Measurements from ENCODE around the gene UMODL1. TPM values are rescaled to one million over a fixed set of nuclear protein-coding genes. Genes with fewer than 3 reads are reported as not detected.

UMODL1 gene
- total and polyA plus RNA-seq, 10 of the 15 experiments (the other 5 are each of a cell fraction or from before 2014, with no cell fraction given) = 0.01 to 0.11 (median 0.03) TPM; not detected in 5

DNA sequence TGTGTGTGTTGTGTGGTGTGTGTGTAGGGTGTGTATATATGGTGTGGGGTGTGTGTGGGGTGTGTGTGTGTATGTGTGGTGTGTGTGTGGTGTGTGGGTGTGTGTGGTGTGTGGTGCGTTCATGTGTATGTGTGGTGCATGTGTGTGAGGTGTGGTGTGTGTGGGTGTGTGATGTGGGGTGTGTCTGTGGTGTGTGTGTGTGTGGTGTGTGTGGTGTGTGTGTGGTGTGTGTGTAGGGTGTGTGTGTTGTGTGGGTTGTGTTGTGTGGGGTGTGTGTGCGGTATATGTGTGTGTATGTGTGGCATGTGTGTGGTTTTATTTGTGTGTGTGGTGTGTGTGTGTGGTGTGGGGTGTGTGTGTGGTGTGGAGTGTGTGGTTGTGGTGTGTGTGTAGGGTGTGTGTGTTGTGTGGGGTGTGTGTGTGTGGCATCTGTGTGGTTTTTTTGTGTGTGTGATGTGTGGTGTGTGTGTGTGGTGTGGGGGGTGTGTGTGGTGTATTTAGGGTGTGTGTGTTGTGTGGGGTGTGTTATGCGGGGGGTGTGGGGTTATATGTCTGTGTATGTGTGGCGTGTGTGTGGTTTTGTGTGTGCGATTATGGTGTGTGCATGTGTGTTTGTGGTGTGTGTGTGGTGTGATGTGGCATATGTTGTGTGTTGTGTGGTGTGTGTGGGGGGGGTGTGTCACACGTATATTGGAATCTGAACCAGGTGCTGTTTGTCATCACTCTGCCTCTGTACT lies 43.9 kb upstream of the UMODL1 start:
- H3K36me3 ChIP-seq (ENCODE audit: control insufficient read depth in 2 of 2, insufficient read depth in 2 of 2, low read length in 1 of 2) = no peaks in the 10 kb centered on the region
- no peak overlapping the region for H3K9ac ChIP-seq (ENCODE audit: control insufficient read depth, insufficient read depth, low read length)
- no peak overlapping the region for H3K4me3 ChIP-seq
- SMC1A ChIA-PET (ENCODE audit: uncharacterized antibody, unreplicated experiment) = no interaction called here
- DNase-seq (ENCODE audit: low read depth, low spot score) (no peak), FAIRE-seq (no peak), ATAC-seq (no peak)
- BruUV-seq (replicated peaks) = no TSS peak
- intact Hi-C loops (cut with micrococcal nuclease; ENCODE audit: unreplicated experiment) = no loop called here
- WGBS (ENCODE audit: insufficient coverage, insufficient replicate concordance, low lambda C conversion rate, missing lambda C conversion rate) = 76% methylated on average over 6 of the region's 6 CpGs
- H3K9me3 ChIP-seq (replicated peaks; ENCODE audit: control insufficient read depth, insufficient read depth, low read length) = no peaks in the 10 kb centered on the region
- RAD21 ChIA-PET (ENCODE audit: unreplicated experiment) = no interaction called here
- H3K27me3 ChIP-seq (replicated peaks in 1 of 2; ENCODE audit: control insufficient read depth in 2 of 2, insufficient read depth in 2 of 2, low read length in 1 of 2) = no peaks in the 10 kb centered on the region; a peak in 1 of 4 replicates
- no peak overlapping the region for H2AFZ ChIP-seq (ENCODE audit: control insufficient read depth, low read depth, low read length)
- TF ChIP-seq CHD4 (IDR thresholded peaks at IDR 0.05) (0 out of 2 replicates have a peak, but pooled peaks have one; percentile 67), BMI1 (IDR thresholded peaks at IDR 0.05; ENCODE audit: borderline replicate concordance) (no peak), NBN (IDR thresholded peaks at IDR 0.05) (0 out of 2 replicates have a peak, but pooled peaks have one; percentile 44)
- TF ChIP-seq, protein P1, sequence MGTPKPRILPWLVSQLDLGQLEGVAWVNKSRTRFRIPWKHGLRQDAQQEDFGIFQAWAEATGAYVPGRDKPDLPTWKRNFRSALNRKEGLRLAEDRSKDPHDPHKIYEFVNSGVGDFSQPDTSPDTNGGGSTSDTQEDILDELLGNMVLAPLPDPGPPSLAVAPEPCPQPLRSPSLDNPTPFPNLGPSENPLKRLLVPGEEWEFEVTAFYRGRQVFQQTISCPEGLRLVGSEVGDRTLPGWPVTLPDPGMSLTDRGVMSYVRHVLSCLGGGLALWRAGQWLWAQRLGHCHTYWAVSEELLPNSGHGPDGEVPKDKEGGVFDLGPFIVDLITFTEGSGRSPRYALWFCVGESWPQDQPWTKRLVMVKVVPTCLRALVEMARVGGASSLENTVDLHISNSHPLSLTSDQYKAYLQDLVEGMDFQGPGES (IDR thresholded peaks at IDR 0.05) = no peak
- H3K4me2 ChIP-seq (ENCODE audit: control insufficient read depth, insufficient read depth) = no peak overlapping the region
- in situ Hi-C loops (cut with MboI) = no loop called here
- POLR2A ChIA-PET = no interaction called here
- H4K20me1 ChIP-seq (ENCODE audit: control insufficient read depth, insufficient read depth) = no peaks in the 10 kb centered on the region
- CTCF ChIA-PET = no interaction called here
- H3K27ac ChIP-seq (ENCODE audit: control insufficient read depth, insufficient read depth) = no peak overlapping the region
- no peaks in the 10 kb centered on the region for H3K79me2 ChIP-seq (ENCODE audit: control insufficient read depth, insufficient read depth, low read length)
- peaks cover 12% of the 10 kb centered on the region for H3K4me1 ChIP-seq (ENCODE audit: control insufficient read depth, insufficient read depth, low read length)

Data from GM12878 (cell line).